Stimulated activated CD8-positive, alpha-beta memory T cell treated with anti-CD3 and anti-CD28 coated beads, Interleukin-15, amount 100 ng/mL, for 1 hour (primary cell): ENCODE results near the gene PMS1.
"Not testable (repeated sequence)": the region's sequence is repeated elsewhere in the genome, so short reads cannot be mapped to it uniquely, and the experiment has no call there.

Source experiments
- DNase-seq: peaks from one replicate; pipeline ENCODE4 v3.0.0-alpha.2; 2020; ENCODE audit warnings: low read depth

PMS1 gene

DNA sequence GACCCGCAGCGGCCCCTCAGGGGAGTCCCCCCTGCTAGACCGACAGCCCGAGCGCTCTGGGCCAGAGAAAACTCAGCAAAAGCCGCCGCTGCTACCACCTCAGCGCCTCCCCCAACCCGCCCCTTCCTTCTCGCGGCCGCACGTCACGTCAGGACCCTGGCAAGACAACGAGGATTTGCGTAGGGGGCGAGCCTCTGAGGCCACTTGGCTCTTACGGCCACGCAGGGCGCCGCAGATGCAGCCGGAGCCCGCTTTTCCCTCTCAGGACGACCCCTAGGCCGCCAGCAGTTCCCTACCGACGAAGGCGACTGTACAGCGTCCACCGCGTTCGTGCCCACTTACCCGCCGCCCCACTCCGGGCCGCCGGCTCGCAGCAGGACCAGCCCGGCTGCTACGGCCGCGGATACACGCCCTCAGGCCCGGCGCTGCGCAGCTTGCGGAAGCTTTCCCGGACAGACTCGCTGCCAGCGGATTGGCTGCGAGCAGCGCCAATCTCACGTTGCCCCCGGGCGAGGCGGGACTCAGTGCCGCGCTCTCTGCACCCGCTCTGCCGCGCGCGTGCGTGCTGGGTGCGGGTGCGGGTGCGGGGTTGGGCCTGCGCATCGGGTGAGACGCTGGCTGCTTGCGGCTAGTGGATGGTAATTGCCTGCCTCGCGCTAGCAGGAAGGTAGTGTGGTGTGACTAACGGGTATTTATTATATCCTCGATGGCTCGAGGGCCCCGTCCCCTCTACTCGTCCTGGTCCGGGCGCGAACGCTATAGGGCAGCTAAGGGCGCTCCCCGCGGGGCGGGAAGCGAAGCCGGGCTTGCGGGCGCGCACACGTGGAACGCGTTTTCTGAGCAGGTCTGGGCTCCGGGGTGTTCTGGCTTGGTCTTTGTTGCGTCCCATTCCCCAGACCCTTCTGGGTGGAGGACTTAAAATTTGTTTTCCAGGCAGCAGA, at the start of gene PMS1, which contains the start of gene ORMDL1:
Gene PMS1 (plus strand): TSS at position 524 of the 941 bp plus-strand sequence. CDS start 7,360 bp downstream, outside the sequence.
Gene ORMDL1 (minus strand): TSS at position 413 of the 941 bp plus-strand sequence. CDS start 1,744 bp downstream, outside the sequence.
- peak; percentile 82 for DNase-seq

DNA sequence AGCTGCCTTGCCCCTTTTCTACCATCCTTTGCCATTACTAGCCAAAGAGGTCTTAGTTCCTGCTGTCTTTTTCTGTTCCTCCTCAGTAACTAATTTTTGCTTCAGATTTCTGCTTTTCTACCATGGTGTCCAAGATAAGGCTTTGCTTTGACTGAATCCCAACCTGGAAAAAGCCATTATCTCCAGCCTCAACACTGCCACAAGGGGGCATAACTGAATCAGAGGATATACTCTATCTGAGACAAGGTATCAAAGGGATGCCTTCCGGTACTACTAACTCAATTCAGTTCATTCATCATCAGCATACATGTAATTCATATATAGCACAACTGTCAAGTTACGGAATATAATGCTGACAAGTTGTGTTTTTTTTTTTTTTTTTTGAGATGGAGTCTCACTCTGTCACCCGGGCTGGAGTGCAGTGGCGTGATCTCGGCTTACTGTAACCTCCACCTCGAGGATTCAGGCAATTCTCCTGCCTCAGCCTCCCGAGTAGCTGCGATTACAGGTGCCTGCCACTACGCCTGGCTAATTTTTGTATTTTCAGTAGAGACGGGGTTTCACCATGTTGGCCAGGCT, 33.1 kb upstream of the PMS1 start:
- peak; percentile 16 for DNase-seq

DNA sequence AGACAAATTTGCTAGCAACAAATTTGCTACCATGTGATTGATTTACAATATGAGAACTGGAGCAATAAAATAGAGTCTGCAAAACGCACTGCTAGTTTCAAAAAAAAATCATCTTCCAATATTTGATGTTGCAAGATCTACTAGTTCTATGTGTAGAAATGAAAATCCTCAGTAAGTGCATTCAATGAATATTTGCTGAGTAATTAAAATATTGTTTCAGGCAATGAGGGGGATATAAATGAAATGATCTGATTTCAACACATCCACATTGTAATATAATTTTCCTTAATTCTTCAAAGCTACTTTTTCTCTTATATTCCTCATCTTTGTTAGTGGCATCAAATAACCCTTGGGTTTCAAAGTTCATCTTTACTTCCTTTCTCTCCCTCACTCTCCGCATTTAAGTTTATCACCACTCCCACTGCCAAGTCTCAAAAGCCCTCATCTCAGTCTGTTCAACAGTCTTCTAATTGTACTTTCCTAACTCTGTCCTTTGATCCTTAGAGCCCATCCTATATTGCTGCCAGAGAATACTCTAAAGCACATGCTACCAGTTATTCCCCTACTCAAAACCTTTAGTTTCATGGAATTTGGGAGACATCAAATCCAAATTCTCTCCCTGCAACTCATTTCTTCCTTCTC, 27.8 kb upstream of the PMS1 start:
- DNase-seq: no peak

DNA sequence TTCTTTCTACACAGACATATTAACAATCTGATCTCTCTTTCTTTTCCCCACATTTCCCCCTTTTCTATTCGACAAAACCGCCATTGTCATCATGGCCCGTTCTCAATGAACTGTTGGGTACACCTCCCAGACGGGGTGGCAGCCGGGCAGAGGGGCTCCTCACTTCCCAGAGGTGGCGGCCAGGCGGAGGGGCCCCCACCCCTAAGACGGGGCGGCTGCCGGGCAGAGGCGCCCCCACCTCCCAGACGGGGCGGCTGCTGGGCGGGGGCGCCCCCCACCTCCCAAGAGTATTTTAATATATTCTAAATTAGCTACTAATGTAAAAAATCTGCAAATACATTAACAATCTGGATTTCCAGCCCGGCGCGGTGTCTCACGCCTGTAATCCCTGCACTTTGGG, 24.1 kb upstream of the PMS1 start:
- DNase-seq: not testable (repeated sequence)

DNA sequence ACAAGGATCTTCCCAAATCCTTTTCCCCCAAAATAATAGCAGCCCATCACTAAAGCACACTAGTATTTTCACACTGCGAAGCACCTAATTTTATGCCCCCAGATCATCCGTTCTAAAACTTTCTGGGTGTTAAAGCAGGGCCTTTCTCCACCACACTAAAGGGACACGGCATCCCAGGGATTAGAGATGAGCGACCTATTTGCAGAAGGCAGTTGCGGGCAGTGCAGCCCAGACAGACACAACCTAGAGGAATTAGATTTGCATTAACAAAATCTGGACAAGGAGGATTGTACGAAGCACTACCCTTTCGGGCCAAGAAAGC, 22.1 kb upstream of the PMS1 start:
- DNase-seq: no peak

DNA sequence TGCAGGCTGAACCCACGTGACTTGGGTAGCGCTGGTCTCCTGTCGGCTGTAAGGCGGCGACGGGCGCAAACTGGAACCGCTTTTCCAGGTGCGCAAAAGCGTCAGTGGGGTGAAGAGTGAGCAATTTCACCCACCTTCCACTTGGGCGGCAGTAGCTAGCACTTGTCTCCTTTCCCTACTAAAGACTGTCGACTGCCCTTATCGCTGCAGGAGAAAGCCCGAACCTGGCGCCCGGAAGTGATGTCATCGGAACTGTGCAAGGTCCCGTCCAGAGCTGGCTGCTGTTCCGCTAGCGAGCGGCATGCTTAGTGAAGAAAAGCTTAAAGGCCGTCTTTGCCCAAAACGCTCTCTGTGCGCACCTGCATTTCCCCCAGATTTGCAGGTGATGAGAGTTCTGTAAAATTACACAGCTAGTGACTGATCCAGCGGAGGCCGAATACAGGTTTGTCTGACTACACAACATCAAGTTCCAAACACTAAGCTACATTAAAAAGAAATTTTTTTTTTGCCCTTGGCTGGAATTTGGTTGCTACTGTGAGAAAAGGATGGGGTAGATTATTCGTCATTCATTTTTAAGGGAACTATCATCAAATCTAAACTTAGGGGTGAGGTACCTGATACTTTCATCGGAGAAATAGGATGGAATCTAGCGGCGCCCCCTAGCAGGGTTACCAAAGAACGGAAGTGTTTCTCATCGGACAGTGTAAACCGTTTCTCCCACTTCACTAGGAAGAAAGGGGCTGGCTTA, 21.5 kb upstream of the PMS1 start, which contains the start of gene OSGEPL1:
Gene OSGEPL1 (minus strand): TSS at position 242 of the 748 bp plus-strand sequence. CDS start 1,152 bp downstream, outside the sequence.
- DNase-seq: peak; percentile 87

DNA sequence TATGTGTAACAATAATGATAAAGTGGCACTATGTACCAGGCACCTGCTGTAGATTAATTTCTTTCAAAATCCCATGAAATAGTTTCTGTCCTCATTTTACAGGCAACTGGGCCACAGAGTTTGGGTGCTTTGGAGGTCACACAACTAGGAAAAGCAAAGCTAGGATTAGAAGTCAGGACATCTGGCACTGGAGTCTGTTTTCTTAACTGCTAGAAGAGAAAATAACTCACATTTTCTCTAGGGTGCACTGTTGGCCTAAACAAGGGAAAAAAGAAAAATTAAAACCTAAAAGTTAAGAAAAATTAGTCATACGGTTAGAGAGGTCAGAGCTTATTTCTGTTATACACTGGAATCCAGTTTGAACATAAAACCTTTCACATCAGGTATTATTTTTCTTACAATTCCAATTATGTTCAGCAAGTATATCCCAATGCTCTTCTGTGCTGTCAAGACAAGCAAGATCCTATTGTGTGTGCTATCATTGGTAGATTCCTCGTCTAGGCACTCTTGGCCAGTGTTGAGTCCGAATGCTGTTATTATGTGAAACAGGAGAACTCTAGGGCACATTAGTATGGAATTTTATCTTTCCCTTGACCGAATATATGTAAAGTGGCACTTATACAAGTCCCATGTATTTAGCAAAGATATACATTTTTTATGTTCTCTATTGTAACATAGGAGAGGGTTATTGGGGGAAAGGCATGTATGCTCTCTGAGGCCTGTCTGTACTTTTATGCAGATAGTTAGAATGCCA, 20.2 kb upstream of the PMS1 start:
- no peak for DNase-seq

DNA sequence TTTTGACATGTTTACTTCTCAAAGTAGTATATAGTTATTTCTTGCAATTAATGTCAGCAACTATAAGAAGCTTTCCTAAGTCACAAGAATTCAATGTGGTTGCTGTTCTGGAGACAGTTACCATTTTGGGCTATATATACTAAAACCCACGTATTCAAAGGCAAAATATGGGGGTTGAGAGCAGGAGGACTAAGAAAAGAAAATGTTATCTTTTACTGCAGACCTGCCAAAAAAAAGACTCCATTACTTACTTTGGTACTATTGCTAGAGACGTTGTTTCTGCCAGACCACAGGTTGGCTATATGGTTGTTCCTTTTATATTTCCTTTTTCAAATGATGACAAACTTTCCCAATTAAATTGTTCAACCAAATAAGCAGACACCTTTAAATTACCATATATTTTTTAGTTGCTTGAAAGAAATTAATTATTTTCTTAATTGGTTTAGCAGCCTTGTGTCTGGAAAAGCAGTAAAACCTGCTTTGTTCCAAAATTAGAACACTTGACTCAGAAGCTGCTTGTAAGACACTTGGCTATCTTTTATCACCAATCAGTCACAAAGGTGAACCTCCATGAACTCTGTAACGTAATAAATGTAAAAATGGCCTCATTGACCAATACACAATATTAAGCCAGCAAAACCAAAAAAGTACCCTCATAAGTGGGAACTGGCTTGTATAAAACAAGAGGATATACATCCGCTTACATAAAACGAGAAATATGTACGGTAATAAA, 13.5 kb upstream of the PMS1 start:
- DNase-seq: no peak

DNA sequence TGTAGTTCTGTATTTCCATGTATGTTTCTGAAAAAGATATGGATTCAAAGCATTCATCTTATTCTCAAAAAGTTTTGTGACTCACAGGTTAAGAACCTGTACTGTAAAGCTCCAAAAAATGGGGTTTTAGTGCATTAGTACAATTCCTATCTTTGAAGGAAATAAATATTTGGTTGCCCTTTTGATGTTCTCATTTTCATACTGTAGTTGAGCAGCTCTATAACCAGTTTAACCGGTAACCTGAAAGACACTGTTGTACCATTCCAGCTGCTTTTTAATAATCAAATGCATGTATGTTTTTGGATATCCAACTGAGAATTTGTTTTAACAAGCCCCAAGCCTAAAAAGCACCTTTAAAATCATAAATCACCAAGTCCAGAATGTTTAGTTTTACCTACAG, 12.0 kb upstream of the PMS1 start:
- DNase-seq: no peak

DNA sequence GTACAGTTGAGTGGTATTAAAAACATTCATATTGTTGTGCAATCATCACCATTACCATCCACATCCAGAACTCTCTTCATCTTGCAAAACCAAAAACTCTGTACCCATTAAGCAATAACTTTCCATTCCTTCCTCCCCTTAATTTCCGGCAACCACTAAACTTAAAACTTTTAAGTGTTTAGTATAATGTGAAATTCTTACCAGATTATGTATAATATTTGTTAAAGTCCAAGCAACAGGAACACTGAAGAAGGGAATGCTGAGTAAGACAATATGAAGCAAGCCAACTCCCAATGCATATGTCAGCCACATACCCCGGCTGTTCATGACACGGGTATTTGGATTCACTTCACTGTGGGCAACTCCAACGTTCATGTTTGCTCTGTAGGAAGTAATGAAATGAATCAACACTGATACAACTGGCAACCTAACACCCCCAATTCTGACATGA, 2.0 kb upstream of the PMS1 start:
- DNase-seq: no peak

DNA sequence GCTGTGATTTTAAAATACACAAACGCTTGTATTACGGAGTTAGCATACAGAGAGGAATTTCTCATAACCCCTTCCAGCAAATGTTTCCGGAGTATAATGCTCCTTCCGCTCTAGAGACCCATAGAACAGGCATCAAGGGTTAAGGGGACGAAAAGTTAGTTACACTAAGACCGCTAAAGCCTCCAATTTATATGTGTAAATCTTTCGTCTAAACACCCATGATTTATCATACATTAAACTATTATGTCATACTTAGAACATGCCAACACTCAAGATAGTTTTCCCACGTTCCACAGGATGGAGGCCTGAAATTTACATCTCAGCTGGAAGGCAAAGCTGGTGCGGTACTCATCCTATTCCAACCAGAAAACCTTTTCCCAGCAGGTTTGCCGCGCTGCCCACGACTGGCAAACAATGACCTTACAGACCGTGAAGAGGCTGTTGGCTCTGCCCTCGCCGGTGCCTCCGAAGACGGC, 761 bp upstream of the PMS1 start:
- DNase-seq: no peak

DNA sequence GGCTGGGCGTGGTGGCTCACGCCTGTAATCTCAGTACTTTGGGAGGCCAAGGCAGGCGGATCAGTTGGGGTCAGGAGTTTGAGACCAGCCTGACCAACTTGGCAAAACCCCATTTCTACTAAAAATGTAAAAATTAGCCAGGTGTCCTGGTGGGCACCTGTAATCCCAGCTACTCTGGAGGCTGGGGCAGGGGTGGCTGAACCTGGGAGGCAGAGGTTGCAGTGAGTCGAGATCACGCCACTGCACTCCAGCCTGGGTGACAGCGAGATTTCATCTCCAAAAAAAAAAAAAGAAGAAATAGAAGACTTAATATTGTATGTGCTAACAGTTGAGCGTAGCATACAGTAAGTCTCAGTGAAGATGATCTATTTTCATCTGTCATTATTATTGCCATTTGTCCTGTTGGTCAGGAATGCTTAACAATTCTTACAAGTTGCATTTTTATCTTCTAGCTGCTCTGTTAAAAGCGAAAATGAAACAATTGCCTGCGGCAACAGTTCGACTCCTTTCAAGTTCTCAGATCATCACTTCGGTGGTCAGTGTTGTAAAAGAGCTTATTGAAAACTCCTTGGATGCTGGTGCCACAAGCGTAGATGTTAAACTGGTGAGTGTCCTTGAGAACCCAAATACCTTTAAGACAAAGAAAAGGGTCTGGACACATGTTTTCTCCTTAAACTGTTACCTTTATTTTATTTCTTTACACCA, 7.2 kb downstream of the PMS1 start:
- DNase-seq: no peak

DNA sequence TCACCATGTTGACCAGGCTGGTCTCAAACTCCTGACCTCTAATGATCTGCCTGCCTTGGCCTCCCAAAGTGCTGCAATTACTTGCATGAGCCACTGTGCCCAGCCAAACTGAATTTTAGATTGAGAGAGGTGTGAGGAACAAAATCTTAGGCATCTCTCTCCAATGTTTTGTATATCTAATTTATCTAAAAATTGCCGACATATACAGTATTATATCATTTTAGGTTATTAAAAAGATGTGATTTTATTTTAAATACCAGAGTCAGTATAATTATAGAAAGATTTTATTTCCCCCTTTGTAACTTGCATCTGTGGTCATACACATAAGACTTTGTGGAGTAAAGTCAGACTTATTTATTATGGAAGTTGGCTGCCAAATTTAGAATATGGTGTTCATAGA, 10.1 kb downstream of the PMS1 start:
- no peak for DNase-seq

DNA sequence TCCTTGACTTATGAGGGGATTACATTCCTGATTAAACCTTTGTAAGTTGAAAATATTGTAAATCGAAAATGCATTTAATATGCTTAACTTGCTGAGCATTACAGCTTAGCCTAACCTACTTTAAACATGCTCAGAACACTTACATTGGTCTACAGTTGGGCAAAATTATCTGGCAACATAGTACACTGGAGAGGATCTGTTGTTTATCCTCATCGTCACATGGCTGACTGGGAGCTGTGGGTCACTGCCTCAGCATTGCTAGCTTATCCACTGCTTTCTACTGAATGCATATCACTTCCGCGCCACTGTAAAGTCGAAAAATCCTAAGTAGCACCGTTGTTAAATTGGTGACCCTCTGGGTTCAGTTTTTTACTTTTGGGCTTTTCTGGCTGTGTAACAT, 13.7 kb downstream of the PMS1 start:
- no peak for DNase-seq

DNA sequence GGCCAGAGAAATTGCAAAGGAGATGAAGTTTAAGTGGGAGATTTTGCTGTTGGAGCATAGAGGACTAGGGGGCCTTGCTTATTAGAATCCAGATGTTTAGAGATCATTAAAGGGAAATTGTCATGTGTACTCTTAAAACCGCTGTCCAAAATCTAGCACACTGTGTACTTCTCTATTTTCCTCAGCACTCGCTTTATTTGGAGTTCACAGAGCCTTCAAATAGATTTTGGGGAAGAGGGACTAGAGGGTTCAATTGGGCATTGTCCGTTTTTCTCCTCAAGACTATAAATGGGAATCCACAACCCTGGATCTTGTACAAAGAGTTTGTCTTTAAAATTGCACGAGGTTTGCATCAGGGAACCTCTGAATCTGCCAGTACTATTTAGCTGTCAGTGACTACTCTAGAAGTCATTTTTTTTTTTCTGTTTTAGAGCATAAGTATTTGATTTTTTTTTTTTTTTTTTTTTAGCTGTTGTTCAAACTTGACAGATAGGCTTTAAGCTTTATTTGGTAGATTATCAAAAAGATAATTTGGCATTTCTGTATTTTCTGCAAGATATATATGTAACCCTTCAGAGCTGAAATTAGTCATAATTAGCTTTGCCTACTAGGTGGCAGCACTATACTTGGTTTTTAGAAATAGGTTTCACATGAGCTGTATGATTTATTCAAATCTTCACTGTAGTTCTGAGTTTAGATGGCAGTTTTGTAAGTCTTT, 14.2 kb downstream of the PMS1 start:
- DNase-seq: no peak

DNA sequence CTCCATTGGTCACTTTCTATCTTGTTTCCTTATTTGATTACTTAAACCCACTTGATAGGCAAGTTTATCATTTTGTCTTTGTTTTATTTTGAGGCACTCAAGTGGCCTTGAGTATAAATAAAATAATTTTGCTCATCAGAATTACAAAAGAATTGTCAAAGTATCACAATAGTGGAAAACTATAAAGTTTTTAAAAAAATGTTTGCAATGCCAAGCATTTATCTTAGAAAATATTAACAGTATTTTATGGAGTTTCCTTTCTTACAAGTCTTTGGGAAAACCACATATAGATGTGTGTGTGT, 14.7 kb downstream of the PMS1 start:
- no peak for DNase-seq

DNA sequence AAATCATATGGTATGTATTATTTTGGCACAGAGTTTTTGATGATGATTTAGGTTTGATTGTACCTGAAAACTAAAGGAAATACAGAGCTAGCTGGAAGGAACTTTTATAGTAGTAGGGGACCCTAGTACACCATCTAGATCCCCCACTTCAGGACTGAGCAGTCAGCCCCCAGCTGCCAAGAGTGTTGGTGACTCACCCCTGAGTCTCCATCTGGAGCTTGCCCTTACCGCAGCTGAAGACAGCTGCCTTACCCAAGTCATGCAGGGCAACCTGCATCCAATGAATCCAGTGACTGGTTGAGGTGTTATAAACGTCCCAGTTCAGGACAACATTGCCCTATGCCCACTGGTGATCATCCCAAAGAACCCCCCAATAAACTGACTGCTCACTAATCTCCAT, 15.3 kb downstream of the PMS1 start:
- no peak for DNase-seq

DNA sequence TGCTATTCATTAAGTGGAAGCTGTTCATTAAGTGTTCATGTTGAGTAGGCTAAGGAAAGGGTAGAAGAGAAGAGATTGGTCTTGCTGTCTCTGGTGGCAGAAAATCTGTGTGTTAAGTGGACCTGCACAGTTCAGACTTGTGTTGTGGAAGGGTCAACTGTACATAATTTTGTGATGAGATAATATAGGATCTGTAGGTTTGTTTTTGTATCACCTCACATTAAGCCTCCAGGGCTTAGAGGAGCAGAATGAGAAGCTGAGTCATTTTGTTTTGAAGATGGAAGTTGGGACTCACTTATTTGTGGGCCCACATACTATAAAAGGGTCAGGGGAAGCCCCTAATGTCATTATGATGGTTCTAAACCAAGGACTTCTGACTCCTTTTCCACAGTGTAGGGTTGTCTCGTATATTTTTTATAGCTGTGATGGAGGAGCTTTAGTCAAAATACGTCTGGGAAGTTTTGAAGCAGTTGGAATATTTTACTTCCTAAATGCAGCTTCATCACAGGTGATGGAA, 18.2 kb downstream of the PMS1 start:
- DNase-seq: no peak

DNA sequence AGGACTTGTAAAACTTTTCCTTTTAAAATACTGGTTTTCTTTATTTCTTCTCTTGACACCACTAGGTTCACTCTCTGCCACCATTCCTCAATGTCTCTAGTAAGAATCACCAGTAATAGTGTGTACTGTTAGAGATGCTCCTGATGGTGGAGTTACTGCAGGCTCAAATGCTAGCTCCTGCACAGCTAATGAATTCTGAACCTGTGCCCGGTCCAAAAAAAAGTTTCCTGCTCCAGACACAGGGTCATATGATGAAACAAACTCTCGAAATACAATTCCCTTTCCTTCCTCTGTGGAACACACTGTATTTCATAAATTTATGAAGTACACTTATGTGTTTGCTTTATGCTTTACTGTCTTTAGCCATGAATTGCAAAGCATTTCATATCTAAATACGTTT, 19.2 kb downstream of the PMS1 start:
- no peak for DNase-seq
